Hepatocyte (in vitro differentiated cells): ENCODE measurements around the gene MRPS9. TPM values are rescaled to one million over a fixed set of nuclear protein-coding genes. Genes with fewer than 3 reads are reported as not detected.

Source experiments
- DNase-seq: peaks from one replicate; pipeline ENCODE4 v3.0.0-alpha.2; 2016; ENCODE audit warnings: low spot score
- H2AFZ ChIP-seq: fragments of 200-600 bp; sonication (generic); 2 replicates; pipeline ENCODE4 v1.6.0; 2016; ENCODE audit warnings: antibody characterized with exemption, mild to moderate bottlenecking
- H3K27ac ChIP-seq: fragments of 200-600 bp; sonication (generic); 2 replicates; pipeline ENCODE4 v1.5.1; 2016; ENCODE audit warnings: mild to moderate bottlenecking
- H3K27me3 ChIP-seq: fragments of 200-600 bp; sonication (generic); 2 replicates; pipeline ENCODE4 v1.6.1; 2016
- H3K36me3 ChIP-seq: fragments of 200-600 bp; sonication (generic); replicated peaks from 2 replicates; pipeline ENCODE4 v1.5.1; 2016; ENCODE audit warnings: low read depth; ENCODE audit not compliant: insufficient read depth
- H3K4me1 ChIP-seq: fragments of 200-600 bp; sonication (generic); 2 replicates; pipeline ENCODE4 v1.5.1; 2016; ENCODE audit warnings: mild to moderate bottlenecking, moderate library complexity; ENCODE audit not compliant: insufficient read depth
- H3K4me2 ChIP-seq: fragments of 200-600 bp; sonication (generic); 2 replicates; pipeline ENCODE4 v1.6.0; 2016
- H3K4me3 ChIP-seq: fragments of 200-600 bp; sonication (generic); 2 replicates; pipeline ENCODE4 v1.5.1; 2016; ENCODE audit warnings: mild to moderate bottlenecking
- H3K79me2 ChIP-seq: fragments of 200-600 bp; sonication (generic); 2 replicates; pipeline ENCODE4 v1.6.0; 2017; ENCODE audit warnings: mild to moderate bottlenecking
- H3K9me2 ChIP-seq: fragments of 200-600 bp; sonication (generic); replicated peaks from 2 replicates; pipeline ENCODE4 v1.6.0; 2017; ENCODE audit warnings: mild to moderate bottlenecking; ENCODE audit not compliant: insufficient read depth
- H3K9me3 ChIP-seq: fragments of 200-600 bp; sonication (generic); 2 replicates; pipeline ENCODE4 v1.5.1; 2016; ENCODE audit warnings: low read depth, mild to moderate bottlenecking
- H4K20me1 ChIP-seq: fragments of 200-600 bp; sonication (generic); 2 replicates; pipeline ENCODE4 v1.6.0; 2016; ENCODE audit warnings: mild to moderate bottlenecking; ENCODE audit not compliant: insufficient read depth, poor library complexity, severe bottlenecking
- CTCF ChIP-seq: fragments of 200-600 bp; sonication (generic); IDR thresholded peaks from 2 replicates; pipeline ENCODE4 v1.5.1; 2016; ENCODE audit warnings: antibody characterized with exemption, mild to moderate bottlenecking; ENCODE audit not compliant: poor library complexity
- EZH2 ChIP-seq: fragments of 200-600 bp; sonication (generic); IDR thresholded peaks from 2 replicates; pipeline ENCODE4 v1.6.1; 2016; ENCODE audit warnings: antibody characterized with exemption, mild to moderate bottlenecking, borderline replicate concordance
- EZH2phosphoT487 ChIP-seq: fragments of 200-600 bp; sonication (generic); IDR thresholded peaks from one replicate; pipeline ENCODE4 v1.6.1; 2018; ENCODE audit warnings: antibody characterized with exemption, mild to moderate bottlenecking, low read depth, moderate library complexity; ENCODE audit not compliant: unreplicated experiment, severe bottlenecking
- WGBS: methylation state at CpG from one replicate; pipeline ENCODE4 v1.1.6; 2016; ENCODE audit warnings: low lambda C conversion rate; ENCODE audit errors: missing lambda C conversion rate; 5-methylcytosine and 5-hydroxymethylcytosine counted together
- polyA plus RNA-seq: library from polyadenylated mRNA; unstranded; fragments of >200 nt; fragmentation: Nextera tagmentation; extraction: Ambion mirVana; gene quantifications from 2 replicates; pipeline ENCODE4 v1.2.1, GENCODE V29; 2016
- total RNA-seq: library from RNA; depleted of rRNA; stranded (reverse); fragments of >200 nt; gene quantifications from 2 replicates; pipeline ENCODE4 v1.2.3, GENCODE V29; 2014

The MRPS9 gene
- total and polyA plus RNA-seq, 2 experiments from 2014 or later, result 30.8 to 35.0 TPM

GRCh38 chr2:105102963-105103421 is 65.1 kb downstream of the MRPS9 start:
- peaks cover 4% of the 10 kb centered on the region for H3K36me3 ChIP-seq
- no peak for TF ChIP-seq CTCF
- TF ChIP-seq EZH2phosphoT487, result no peak
- no peak for TF ChIP-seq EZH2

DNA sequence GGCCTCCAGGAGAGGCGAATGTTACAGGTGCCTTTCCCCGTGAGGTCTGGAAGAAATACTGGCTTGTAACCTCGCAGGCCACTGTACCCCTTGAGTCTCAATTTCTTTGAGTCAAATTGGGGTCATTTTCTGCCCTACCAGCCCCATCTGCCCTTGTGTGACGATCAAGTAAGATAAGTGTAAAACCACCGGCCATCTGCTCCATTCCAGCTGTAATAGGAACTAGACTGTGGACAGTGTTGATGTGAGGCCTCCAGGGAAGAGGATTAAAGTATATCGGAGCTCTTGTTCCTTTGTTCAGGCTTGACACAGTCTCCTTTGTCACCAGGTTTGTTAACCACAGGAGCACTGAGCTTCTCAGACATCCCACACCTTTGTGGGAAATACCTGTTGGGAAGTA is 65.6 kb downstream of the MRPS9 start:
- peaks cover 4% of the 10 kb centered on the region for H3K36me3 ChIP-seq
- H3K27ac ChIP-seq, result no peak overlapping the region
- H3K4me3 ChIP-seq, result no peak overlapping the region
- no peaks in the 10 kb centered on the region for H3K4me1 ChIP-seq
- no peaks in the 10 kb centered on the region for H3K79me2 ChIP-seq
- TF ChIP-seq EZH2, result no peak
- no peak for TF ChIP-seq CTCF
- no peak for TF ChIP-seq EZH2phosphoT487
- no peaks in the 10 kb centered on the region for H3K27me3 ChIP-seq
- no peaks in the 10 kb centered on the region for H3K9me3 ChIP-seq
- H4K20me1 ChIP-seq, result no peaks in the 10 kb centered on the region
- DNase-seq, result no peak
- WGBS, result 75% methylated on average over 6 of the region's 6 CpGs
- no peak overlapping the region for H2AFZ ChIP-seq
- H3K4me2 ChIP-seq, result no peak overlapping the region
- no peaks in the 10 kb centered on the region for H3K9me2 ChIP-seq

More at GRCh38 chr2:105102963-105103421, 65.1 kb downstream of the MRPS9 start:
- H2AFZ ChIP-seq, result no peak overlapping the region
- H3K9me3 ChIP-seq, result no peaks in the 10 kb centered on the region
- no peaks in the 10 kb centered on the region for H3K9me2 ChIP-seq
- H3K79me2 ChIP-seq, result no peaks in the 10 kb centered on the region
- no peak overlapping the region for H3K4me3 ChIP-seq
- no peak for DNase-seq
- 37% methylated on average over 13 of the region's 13 CpGs for whole genome bisulfite sequencing
- H3K4me2 ChIP-seq, result no peak overlapping the region
- no peaks in the 10 kb centered on the region for H3K27me3 ChIP-seq
- H3K27ac ChIP-seq, result no peak overlapping the region
- no peaks in the 10 kb centered on the region for H4K20me1 ChIP-seq
- no peaks in the 10 kb centered on the region for H3K4me1 ChIP-seq

DNA sequence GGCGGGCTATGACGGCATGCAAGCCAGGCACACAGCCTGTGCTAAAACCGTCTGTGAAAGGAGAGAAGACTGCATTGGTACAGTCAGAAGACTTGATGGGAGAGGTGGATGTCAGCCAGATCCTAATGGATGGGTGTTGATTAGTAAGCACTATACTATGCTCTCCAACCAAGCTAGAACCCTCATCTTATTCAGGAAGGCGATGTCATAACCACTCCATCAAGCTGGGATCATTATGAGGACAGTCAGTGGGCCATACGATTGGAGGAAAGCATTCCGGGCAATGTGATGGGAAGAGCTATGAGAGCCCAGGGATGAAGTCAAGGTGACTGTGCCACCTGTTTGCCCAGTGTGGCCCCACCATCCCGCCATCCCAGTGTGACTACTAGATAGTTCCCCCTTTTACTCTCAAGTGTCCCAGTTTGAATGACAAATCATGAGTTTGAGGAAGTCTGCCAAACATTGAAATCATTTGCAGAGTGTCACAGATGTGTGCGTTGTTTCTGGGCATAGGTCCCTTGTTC is 66.4 kb downstream of the MRPS9 start:
- WGBS, result 95% methylated on average over 8 of the region's 8 CpGs
- H3K9me2 ChIP-seq, result no peaks in the 10 kb centered on the region
- no peak overlapping the region for H3K4me3 ChIP-seq
- no peaks in the 10 kb centered on the region for H3K27me3 ChIP-seq
- no peak overlapping the region for H2AFZ ChIP-seq
- no peaks in the 10 kb centered on the region for H3K79me2 ChIP-seq
- TF ChIP-seq EZH2 (no peak), CTCF (no peak), EZH2phosphoT487 (no peak)
- no peaks in the 10 kb centered on the region for H3K4me1 ChIP-seq
- H3K4me2 ChIP-seq, result no peak overlapping the region
- DNase-seq, result no peak
- no peaks in the 10 kb centered on the region for H4K20me1 ChIP-seq
- no peak overlapping the region for H3K27ac ChIP-seq
- H3K9me3 ChIP-seq, result no peaks in the 10 kb centered on the region
- peaks cover 2% of the 10 kb centered on the region for H3K36me3 ChIP-seq
